Left ventricle myocardium inferior (tissue), 1 donor: ENCODE results near the gene HMG20B. TPM values are rescaled to one million over a fixed set of nuclear protein-coding genes. Genes with fewer than 3 reads are reported as not detected.

Source experiments
- DNase-seq: peaks from one replicate; pipeline ENCODE4 v3.0.0-alpha.2; 2020
- H3K27ac ChIP-seq: fragments of 200-600 bp; replicated peaks from 2 replicates; pipeline ENCODE4 v1.8.0; 2021
- H3K27me3 ChIP-seq: fragments of 200-600 bp; 2 replicates; pipeline ENCODE4 v1.8.0; 2021; ENCODE audit warnings: low read depth
- H3K36me3 ChIP-seq: fragments of 200-600 bp; 2 replicates; pipeline ENCODE4 v1.8.0; 2021
- H3K4me1 ChIP-seq: fragments of 200-600 bp; 2 replicates; pipeline ENCODE4 v1.8.0; 2021
- H3K4me3 ChIP-seq: fragments of 200-600 bp; 2 replicates; pipeline ENCODE4 v1.8.0; 2021; ENCODE audit warnings: mild to moderate bottlenecking, moderate library complexity
- H3K9me3 ChIP-seq: fragments of 200-600 bp; replicated peaks from 2 replicates; pipeline ENCODE4 v1.8.0; 2021
- intact Hi-C: fragments of 100-400 bp; cut with micrococcal nuclease; formaldehyde crosslinking; loops from one replicate; pipeline ENCODE4 v1.11.0; 2022
- total RNA-seq: library from RNA; stranded (reverse); fragmentation: NEBNext Ultra II Directional; extraction: Animal tissue kit (Norgen Biotek cat#: 25700); gene quantifications from one replicate; pipeline ENCODE4 v1.2.1, GENCODE V29; 2021
- TF ChIP-seq, protein P1 (sequence below): fragments of 200-600 bp; IDR thresholded peaks from 2 replicates; pipeline ENCODE4 v1.8.0; 2021; ENCODE audit warnings: antibody characterized with exemption, mild to moderate bottlenecking, borderline replicate concordance
- donor health status: DM: no; HTN: yes; CAD: no; lungs with severe emphysema.

Gene HMG20B
- total RNA-seq, 1 donor from 2014 or later = 34.8 TPM

GRCh38 chr19:3538258-3538929 lies 34.4 kb upstream of the HMG20B start:
- DNase-seq = no peak
- H3K9me3 ChIP-seq = no peaks in the 10 kb centered on the region
- H3K27ac ChIP-seq = no peak overlapping the region
- H3K4me3 ChIP-seq = no peak overlapping the region
- intact Hi-C loops = no loop called here
- H3K36me3 ChIP-seq = peaks cover 35% of the 10 kb centered on the region
- peaks cover 12% of the 10 kb centered on the region for H3K4me1 ChIP-seq
- H3K27me3 ChIP-seq = no peaks in the 10 kb centered on the region
- TF ChIP-seq, protein P1, sequence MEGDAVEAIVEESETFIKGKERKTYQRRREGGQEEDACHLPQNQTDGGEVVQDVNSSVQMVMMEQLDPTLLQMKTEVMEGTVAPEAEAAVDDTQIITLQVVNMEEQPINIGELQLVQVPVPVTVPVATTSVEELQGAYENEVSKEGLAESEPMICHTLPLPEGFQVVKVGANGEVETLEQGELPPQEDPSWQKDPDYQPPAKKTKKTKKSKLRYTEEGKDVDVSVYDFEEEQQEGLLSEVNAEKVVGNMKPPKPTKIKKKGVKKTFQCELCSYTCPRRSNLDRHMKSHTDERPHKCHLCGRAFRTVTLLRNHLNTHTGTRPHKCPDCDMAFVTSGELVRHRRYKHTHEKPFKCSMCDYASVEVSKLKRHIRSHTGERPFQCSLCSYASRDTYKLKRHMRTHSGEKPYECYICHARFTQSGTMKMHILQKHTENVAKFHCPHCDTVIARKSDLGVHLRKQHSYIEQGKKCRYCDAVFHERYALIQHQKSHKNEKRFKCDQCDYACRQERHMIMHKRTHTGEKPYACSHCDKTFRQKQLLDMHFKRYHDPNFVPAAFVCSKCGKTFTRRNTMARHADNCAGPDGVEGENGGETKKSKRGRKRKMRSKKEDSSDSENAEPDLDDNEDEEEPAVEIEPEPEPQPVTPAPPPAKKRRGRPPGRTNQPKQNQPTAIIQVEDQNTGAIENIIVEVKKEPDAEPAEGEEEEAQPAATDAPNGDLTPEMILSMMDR = no peak

GRCh38 chr19:3538965-3539755 lies 33.6 kb upstream of the HMG20B start, which contains the start of gene TEKTIP1:
TEKTIP1 (plus strand) TSS chr19:3539174; CDS start chr19:3539178, 4 bp downstream.
- TF ChIP-seq, protein P1 = no peak
- Histone ChIP-seq H3K9me3 (no peaks in the 10 kb centered on the region), H3K4me3 (no peak within 1 kb of the TSS), H3K27me3 (no peaks in the 10 kb centered on the region), H3K27ac (no peak within 1 kb of the TSS), H3K36me3 (peaks cover 31% of the 10 kb centered on the region), H3K4me1 (peaks cover 18% of the 10 kb centered on the region)
- DNase-seq = no peak
- intact Hi-C loops = no loop called here

DNA sequence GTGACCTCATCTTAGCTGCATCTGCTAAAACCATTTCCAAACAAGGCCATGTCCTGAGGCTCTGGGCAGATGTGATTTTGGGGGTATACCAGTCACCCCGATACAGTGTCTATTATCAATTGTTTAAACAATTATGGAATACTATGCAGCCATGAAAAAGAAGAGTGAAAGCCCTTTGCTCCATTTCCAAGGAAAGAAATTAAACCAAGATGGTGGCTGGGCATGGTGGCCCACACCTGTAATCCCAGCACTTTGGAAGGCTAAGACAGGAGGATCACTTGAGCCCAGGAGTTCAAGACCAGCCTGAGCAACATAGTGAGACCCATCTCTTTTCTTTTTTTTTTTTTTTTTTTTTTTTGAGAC lies 33.0 kb upstream of the HMG20B start:
- intact Hi-C loops = no loop called here
- no peaks in the 10 kb centered on the region for H3K27me3 ChIP-seq
- no peak overlapping the region for H3K4me3 ChIP-seq
- TF ChIP-seq, protein P1 = no peak
- H3K36me3 ChIP-seq = peaks cover 26% of the 10 kb centered on the region
- no peak overlapping the region for H3K27ac ChIP-seq
- peaks cover 18% of the 10 kb centered on the region for H3K4me1 ChIP-seq
- H3K9me3 ChIP-seq = no peaks in the 10 kb centered on the region
- no peak for DNase-seq

DNA sequence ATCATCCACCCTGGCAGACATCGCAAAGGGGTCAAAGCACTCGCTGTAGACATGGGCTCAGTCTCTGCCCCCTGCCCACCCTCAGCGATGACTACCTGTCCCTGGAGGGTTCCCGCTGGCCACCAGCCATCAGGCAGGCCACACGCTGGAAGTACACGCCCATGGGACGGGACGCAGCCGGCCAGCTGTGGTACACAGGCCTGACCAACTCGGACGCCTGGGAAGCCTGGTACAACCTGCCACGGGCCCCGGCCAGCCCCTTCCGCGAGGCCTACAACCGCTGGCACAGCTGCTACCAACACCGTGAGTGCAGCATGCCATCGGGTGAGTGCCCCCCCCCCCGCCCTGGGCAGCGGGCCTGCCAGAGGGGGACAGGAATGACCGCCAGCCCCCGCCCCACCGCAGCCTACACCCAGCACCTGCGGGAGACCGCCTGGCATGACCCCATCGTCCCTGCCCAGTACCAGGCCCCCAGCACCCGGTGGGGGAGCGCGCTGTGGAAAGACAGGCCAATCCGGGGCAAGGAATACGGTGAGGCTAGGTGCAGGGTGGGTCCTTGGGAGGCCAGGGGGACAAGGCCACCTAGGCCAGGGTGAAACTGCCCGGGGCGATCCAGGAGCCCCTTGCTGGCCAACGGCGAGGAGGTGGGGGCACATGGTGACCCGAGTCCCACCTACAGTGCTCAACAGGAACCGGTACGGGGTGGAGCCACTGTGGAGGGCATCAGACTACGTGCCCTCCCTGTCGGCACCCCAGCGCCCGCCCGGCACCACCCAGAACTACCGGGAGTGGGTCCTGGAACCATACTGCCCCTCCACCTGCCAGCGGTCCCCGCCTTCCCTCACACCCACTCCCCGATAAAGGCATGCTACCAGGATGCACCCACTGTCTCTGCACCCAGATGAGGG lies 29.3 kb upstream of the HMG20B start:
- peaks cover 11% of the 10 kb centered on the region for H3K4me1 ChIP-seq
- no peaks in the 10 kb centered on the region for H3K27me3 ChIP-seq
- no peak overlapping the region for H3K4me3 ChIP-seq
- peaks cover 17% of the 10 kb centered on the region for H3K36me3 ChIP-seq
- H3K9me3 ChIP-seq = no peaks in the 10 kb centered on the region
- no peak overlapping the region for H3K27ac ChIP-seq
- TF ChIP-seq, protein P1 = no peak
- no peak for DNase-seq
- intact Hi-C loops = no loop called here

DNA sequence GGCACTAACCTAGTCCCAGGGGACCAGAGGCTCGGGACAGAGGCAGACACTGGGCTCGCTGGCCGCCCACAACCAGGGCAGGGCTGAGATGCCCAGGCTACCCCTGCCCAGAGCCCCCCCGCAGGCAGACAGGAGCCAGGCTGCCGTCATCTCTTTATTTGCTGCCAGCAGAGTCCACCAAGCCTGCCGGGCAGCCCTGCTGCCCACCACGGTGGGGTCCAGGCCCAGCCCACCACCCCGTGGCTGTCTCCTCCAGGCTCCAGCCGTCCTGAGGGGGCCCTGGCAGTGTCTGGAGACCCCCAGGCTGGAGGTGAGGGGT lies 28.7 kb upstream of the HMG20B start:
- Histone ChIP-seq H3K9me3 (no peaks in the 10 kb centered on the region), H3K4me3 (no peak overlapping the region), H3K27ac (no peak overlapping the region), H3K4me1 (peaks cover 11% of the 10 kb centered on the region), H3K27me3 (no peaks in the 10 kb centered on the region), H3K36me3 (peaks cover 17% of the 10 kb centered on the region)
- intact Hi-C loops = no loop called here
- DNase-seq = no peak
- TF ChIP-seq, protein P1 = no peak
